Liver (tissue), 9 donors: ENCODE measurements around the gene ENG. TPM values are rescaled to one million over a fixed set of nuclear protein-coding genes. Genes with fewer than 3 reads are reported as not detected.
"Not testable (repeated sequence)": the region's sequence is repeated elsewhere in the genome, so short reads cannot be mapped to it uniquely, and the experiment has no call there.

Experiments used
- DNase-seq: peaks from one replicate; pipeline ENCODE4 v3.0.0-alpha.2; 2017; ENCODE audit warnings: low spot score
- H3K27ac ChIP-seq, 2 donors: one replicate each; pipeline ENCODE4 v1.7.0; 2013; ENCODE audit warnings: inconsistent platforms in 2 of 2, low read length in 2 of 2, control low read depth in 1 of 2, low read depth in 1 of 2, mild to moderate bottlenecking in 1 of 2
- H3K27me3 ChIP-seq, 4 donors: one replicate each; pipeline versions ENCODE4 v1.6.1 to v1.7.0; 2013; ENCODE audit warnings: low read length in 3 of 4, inconsistent platforms in 1 of 4, mild to moderate bottlenecking in 1 of 4, moderate library complexity in 1 of 4; ENCODE audit not compliant: control insufficient read depth in 4 of 4, insufficient read depth in 4 of 4
- H3K36me3 ChIP-seq, 4 donors: one replicate each; pipeline versions ENCODE4 v1.6.1 to v1.7.0; 2013; ENCODE audit warnings: low read length in 3 of 4, mild to moderate bottlenecking in 3 of 4, low read depth in 1 of 4, moderate library complexity in 1 of 4; ENCODE audit not compliant: control insufficient read depth in 4 of 4, insufficient read depth in 3 of 4
- H3K4me1 ChIP-seq, 4 donors: one replicate each; pipeline versions ENCODE4 v1.6.1 to v1.7.0; 2013; ENCODE audit warnings: low read length in 3 of 4, mild to moderate bottlenecking in 3 of 4, moderate library complexity in 1 of 4; ENCODE audit not compliant: control insufficient read depth in 4 of 4, insufficient read depth in 4 of 4
- H3K4me3 ChIP-seq, 3 donors: one replicate each; pipeline versions ENCODE4 v1.6.1 to v1.7.0; 2013; ENCODE audit warnings: low read length in 3 of 3, control low read depth in 1 of 3, low read depth in 1 of 3, mild to moderate bottlenecking in 1 of 3
- H3K9ac ChIP-seq, 2 donors: one replicate each; pipeline ENCODE4 v1.7.0; 2013; ENCODE audit warnings: low read length in 2 of 2, mild to moderate bottlenecking in 2 of 2, moderate library complexity in 2 of 2, control low read depth in 1 of 2, low read depth in 1 of 2
- H3K9me3 ChIP-seq, 4 donors: one replicate each; pipeline versions ENCODE4 v1.6.1 to v1.7.0; 2013; ENCODE audit warnings: low read length in 3 of 4; ENCODE audit not compliant: control insufficient read depth in 4 of 4
- ATF3 ChIP-seq: IDR thresholded peaks from 2 replicates; pipeline ENCODE4 v1.6.1; 2016; ENCODE audit warnings: antibody characterized with exemption
- EGR1 ChIP-seq, 2 donors: IDR thresholded peaks; 2 replicates each; pipeline ENCODE4 v1.6.1; 2016 to 2018; ENCODE audit warnings: antibody characterized with exemption in 2 of 2, low read depth in 2 of 2
- FOXA1 ChIP-seq: IDR thresholded peaks from 2 replicates; pipeline ENCODE4 v1.6.1; 2016; ENCODE audit warnings: antibody characterized with exemption
- FOXA2 ChIP-seq: IDR thresholded peaks from 2 replicates; pipeline ENCODE4 v1.6.1; 2016; ENCODE audit warnings: antibody characterized with exemption
- HNF4A ChIP-seq, 2 donors: conservative IDR thresholded peaks; 2 replicates each; pipeline ENCODE4 v1.6.1; 2016; ENCODE audit warnings: antibody characterized with exemption in 2 of 2, mild to moderate bottlenecking in 2 of 2
- NR2F2 ChIP-seq: IDR thresholded peaks from 2 replicates; pipeline ENCODE4 v1.6.1; 2016; ENCODE audit warnings: antibody characterized with exemption
- RAD21 ChIP-seq, 2 donors: IDR thresholded peaks; 2 replicates each; pipeline ENCODE4 v1.6.1; 2016; ENCODE audit warnings: antibody characterized with exemption in 2 of 2, mild to moderate bottlenecking in 2 of 2
- RXRA ChIP-seq, 2 donors: IDR thresholded peaks; 2 replicates each; pipeline ENCODE4 v1.6.1; 2017 to 2018; ENCODE audit warnings: antibody characterized with exemption in 2 of 2, mild to moderate bottlenecking in 1 of 2
- SP1 ChIP-seq: IDR thresholded peaks from 2 replicates; pipeline ENCODE4 v1.6.1; 2018; ENCODE audit warnings: antibody characterized with exemption, mild to moderate bottlenecking
- TAF1 ChIP-seq: conservative IDR thresholded peaks from 2 replicates; pipeline ENCODE4 v1.6.1; 2016; ENCODE audit warnings: antibody characterized with exemption, mild to moderate bottlenecking
- YY1 ChIP-seq: IDR thresholded peaks from 2 replicates; pipeline ENCODE4 v1.6.1; 2016; ENCODE audit warnings: antibody characterized with exemption, mild to moderate bottlenecking
- WGBS: extraction: QIAGEN DNeasy Blood & Tissue Kit; methylation state at CpG from one replicate; pipeline ENCODE4 v1.1.7; 2013; 5-methylcytosine and 5-hydroxymethylcytosine counted together
- polyA plus RNA-seq, 2 donors: library from polyadenylated mRNA; stranded (reverse) in 1 of 2; unstranded in 1 of 2; fragments of 200-250 nt in 1 of 2; fragments of >200 nt in 1 of 2; fragmentation: Nextera tagmentation in 1 of 2; extraction: Ambion mirVana in 1 of 2; gene quantifications; one replicate each; pipeline versions ENCODE4 v1.2.1 to v1.2.3, GENCODE V29; 2013 to 2015
- total RNA-seq, 2 donors: library from RNA; depleted of rRNA; stranded (reverse); fragments of >200 nt; gene quantifications; one replicate each; pipeline ENCODE4 v1.2.3, GENCODE V29; 2014
- TF ChIP-seq, protein P1 (sequence below): fragments of 150-350 bp; IDR thresholded peaks from 2 replicates; pipeline ENCODE4 v1.5.1; 2017; ENCODE audit warnings: improper control_type of control experiment, low read depth, low read length; ENCODE audit not compliant: missing input control
- TF ChIP-seq, protein P2 (sequence below): IDR thresholded peaks from 2 replicates; pipeline ENCODE4 v1.6.1; 2016; ENCODE audit warnings: antibody characterized with exemption, mild to moderate bottlenecking
- TF ChIP-seq, protein P3 (sequence below): IDR thresholded peaks from 2 replicates; pipeline ENCODE4 v1.6.1; 2016; ENCODE audit warnings: antibody characterized with exemption
- donor health status: healthy.
- donor health status: healthy.
- donor health status: healthy.
- donor health status: healthy.
- donor health status: healthy.

ENG gene
- total and polyA plus RNA-seq, 4 donors = 12.8 to 91.3 (median 24.2) TPM

- H3K4me3 ChIP-seq, H3K9me3 ChIP-seq, H3K27me3 ChIP-seq, H3K27ac ChIP-seq, DNase-seq, H3K9ac ChIP-seq, H3K36me3 ChIP-seq: not testable (repeated sequence)
- 82% methylated on average over 3 of the region's 3 CpGs for WGBS
- peaks cover 3 to 14% (median 11%) of the 10 kb centered on the region in 4 donors for H3K4me1 ChIP-seq
Measured at GRCh38 chr9:127881715-127882114, 27.3 kb upstream of the ENG start.

DNA sequence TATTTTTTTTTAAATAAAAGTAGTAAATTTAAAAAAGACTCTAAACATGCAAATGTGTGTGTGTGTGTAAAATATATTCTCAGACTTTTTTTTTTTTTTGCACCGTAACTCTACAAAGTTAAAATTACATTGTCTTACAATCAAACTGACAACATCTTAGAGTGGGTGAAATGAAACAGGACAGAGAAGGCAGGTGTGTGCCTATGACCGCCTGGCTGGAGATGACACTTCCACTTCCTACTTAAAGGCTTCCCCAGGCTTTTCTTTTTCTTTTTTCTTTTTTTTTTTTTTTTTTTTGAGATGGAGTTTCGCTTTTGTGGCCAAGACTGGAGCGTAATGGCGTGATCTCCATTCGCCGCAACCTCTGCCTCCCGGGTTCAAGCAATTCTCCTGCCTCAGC lies 25.7 kb upstream of the ENG start:
- peaks cover 7 to 26% (median 16%) of the 10 kb centered on the region in 4 donors for H3K4me1 ChIP-seq
- TF ChIP-seq YY1 (no peak), RXRA (IDR thresholded peaks at IDR 0.05) (no peak), NR2F2 (no peak), HNF4A (conservative IDR thresholded peaks at IDR 0.05) (no peak), EGR1 (IDR thresholded peaks at IDR 0.05; ENCODE audit: low read depth in 2 of 2) (no peak), ATF3 (no peak)
- TF ChIP-seq, protein P1, sequence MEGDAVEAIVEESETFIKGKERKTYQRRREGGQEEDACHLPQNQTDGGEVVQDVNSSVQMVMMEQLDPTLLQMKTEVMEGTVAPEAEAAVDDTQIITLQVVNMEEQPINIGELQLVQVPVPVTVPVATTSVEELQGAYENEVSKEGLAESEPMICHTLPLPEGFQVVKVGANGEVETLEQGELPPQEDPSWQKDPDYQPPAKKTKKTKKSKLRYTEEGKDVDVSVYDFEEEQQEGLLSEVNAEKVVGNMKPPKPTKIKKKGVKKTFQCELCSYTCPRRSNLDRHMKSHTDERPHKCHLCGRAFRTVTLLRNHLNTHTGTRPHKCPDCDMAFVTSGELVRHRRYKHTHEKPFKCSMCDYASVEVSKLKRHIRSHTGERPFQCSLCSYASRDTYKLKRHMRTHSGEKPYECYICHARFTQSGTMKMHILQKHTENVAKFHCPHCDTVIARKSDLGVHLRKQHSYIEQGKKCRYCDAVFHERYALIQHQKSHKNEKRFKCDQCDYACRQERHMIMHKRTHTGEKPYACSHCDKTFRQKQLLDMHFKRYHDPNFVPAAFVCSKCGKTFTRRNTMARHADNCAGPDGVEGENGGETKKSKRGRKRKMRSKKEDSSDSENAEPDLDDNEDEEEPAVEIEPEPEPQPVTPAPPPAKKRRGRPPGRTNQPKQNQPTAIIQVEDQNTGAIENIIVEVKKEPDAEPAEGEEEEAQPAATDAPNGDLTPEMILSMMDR = no peak
- H3K9ac ChIP-seq = no peak overlapping the region
- H3K27ac ChIP-seq = no peak overlapping the region
- no peaks in the 10 kb centered on the region for H3K27me3 ChIP-seq
- DNase-seq = no peak
- H3K9me3 ChIP-seq = no peaks in the 10 kb centered on the region
- 79% methylated on average over 8 of the region's 8 CpGs for WGBS
- no peak overlapping the region for H3K4me3 ChIP-seq
- H3K36me3 ChIP-seq = peaks cover 0 to under 1% (median 0%) of the 10 kb centered on the region in 4 donors

DNA sequence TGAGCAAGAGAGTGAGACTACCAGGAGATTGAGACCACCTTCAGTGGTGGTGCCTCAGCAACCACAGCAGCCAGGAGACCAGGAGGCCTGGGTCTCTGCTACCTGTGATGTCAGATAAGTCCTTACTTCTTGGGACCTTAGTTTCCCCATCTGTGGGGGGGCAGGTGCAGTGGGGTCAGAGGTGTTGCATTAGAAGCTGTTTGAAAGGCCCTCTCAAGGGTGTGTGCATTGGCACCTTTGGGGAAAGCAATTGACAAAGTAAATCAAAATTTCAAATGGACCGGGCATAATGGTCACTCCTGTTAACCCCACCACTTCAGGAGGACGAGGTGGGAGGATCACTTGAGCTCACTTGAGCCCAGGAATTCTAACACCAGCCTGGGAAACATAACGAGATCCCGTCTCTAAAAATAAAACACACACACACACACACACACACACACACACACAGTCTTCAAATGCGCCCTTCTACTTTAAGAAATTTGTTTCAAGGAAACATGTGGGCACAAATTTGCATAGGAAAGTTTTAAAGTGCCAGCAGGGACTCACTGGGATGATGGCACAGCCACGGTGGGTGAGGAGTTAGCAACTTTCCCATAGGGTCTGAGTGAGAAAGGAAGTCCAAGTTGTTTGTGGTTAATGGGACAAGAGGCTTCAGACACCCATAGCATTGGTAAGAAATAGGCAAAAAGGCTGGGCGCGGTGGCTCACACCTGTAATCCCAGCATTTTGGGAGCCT lies 24.4 kb upstream of the ENG start:
- Histone ChIP-seq H3K4me3 (no peak overlapping the region), H3K27me3 (no peaks in the 10 kb centered on the region), H3K36me3 (no peaks in the 10 kb centered on the region), H3K9me3 (no peaks in the 10 kb centered on the region), H3K27ac (no peak overlapping the region), H3K9ac (no peak overlapping the region), H3K4me1 (peaks cover 10 to 36% (median 24%) of the 10 kb centered on the region in 4 donors)
- WGBS = 71% methylated on average over 8 of the region's 8 CpGs
- TF ChIP-seq RAD21 (IDR thresholded peaks at IDR 0.05) (no peak), SP1 (no peak), NR2F2 (no peak), YY1 (no peak), RXRA (IDR thresholded peaks at IDR 0.05) (no peak), TAF1 (no peak), FOXA2 (no peak), EGR1 (IDR thresholded peaks at IDR 0.05; ENCODE audit: low read depth in 2 of 2) (no peak), HNF4A (conservative IDR thresholded peaks at IDR 0.05) (no peak), ATF3 (no peak), FOXA1 (no peak)
- TF ChIP-seq, protein P2, sequence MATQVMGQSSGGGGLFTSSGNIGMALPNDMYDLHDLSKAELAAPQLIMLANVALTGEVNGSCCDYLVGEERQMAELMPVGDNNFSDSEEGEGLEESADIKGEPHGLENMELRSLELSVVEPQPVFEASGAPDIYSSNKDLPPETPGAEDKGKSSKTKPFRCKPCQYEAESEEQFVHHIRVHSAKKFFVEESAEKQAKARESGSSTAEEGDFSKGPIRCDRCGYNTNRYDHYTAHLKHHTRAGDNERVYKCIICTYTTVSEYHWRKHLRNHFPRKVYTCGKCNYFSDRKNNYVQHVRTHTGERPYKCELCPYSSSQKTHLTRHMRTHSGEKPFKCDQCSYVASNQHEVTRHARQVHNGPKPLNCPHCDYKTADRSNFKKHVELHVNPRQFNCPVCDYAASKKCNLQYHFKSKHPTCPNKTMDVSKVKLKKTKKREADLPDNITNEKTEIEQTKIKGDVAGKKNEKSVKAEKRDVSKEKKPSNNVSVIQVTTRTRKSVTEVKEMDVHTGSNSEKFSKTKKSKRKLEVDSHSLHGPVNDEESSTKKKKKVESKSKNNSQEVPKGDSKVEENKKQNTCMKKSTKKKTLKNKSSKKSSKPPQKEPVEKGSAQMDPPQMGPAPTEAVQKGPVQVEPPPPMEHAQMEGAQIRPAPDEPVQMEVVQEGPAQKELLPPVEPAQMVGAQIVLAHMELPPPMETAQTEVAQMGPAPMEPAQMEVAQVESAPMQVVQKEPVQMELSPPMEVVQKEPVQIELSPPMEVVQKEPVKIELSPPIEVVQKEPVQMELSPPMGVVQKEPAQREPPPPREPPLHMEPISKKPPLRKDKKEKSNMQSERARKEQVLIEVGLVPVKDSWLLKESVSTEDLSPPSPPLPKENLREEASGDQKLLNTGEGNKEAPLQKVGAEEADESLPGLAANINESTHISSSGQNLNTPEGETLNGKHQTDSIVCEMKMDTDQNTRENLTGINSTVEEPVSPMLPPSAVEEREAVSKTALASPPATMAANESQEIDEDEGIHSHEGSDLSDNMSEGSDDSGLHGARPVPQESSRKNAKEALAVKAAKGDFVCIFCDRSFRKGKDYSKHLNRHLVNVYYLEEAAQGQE = no peak
- TF ChIP-seq, protein P3, sequence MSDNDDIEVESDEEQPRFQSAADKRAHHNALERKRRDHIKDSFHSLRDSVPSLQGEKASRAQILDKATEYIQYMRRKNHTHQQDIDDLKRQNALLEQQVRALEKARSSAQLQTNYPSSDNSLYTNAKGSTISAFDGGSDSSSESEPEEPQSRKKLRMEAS = no peak
- TF ChIP-seq, protein P1 = no peak
- DNase-seq = no peak
